ENCODE data around the gene KCNS3. TPM values are rescaled to one million over a fixed set of nuclear protein-coding genes. Genes with fewer than 3 reads are reported as not detected.
A peak's percentile ranks its signal among the peaks of the same experiment; 100 is the strongest.

KCNS3 gene
- total RNA-seq, 1 experiment from 2014 or later: 28.8 TPM

GRCh38 chr2:17935242-17935885, 56.9 kb downstream of the KCNS3 start:
- intact Hi-C loops (cut with micrococcal nuclease; ENCODE audit: unreplicated experiment): no loop called here
- POLR2A ChIA-PET (ENCODE audit: unreplicated experiment): no interaction called here

GRCh38 chr2:17936599-17936998, 58.1 kb downstream of the KCNS3 start:
- DNase-seq: no peak
- no peak overlapping the region for H3K4me3 ChIP-seq
- H3K4me1 ChIP-seq (replicated peaks; ENCODE audit: insufficient read depth): peaks cover 4% of the 10 kb centered on the region; the same call in 1 of the 2 replicates
- H3K36me3 ChIP-seq (ENCODE audit: low read depth): no peaks in the 10 kb centered on the region
- TF ChIP-seq EZH2 (IDR thresholded peaks at IDR 0.05; ENCODE audit: low read depth): no peak
- no peak for TF ChIP-seq CTCF (conservative IDR thresholded peaks at IDR 0.05)
- no peaks in the 10 kb centered on the region for H3K27me3 ChIP-seq (ENCODE audit: insufficient read depth, low read depth)
- no peak overlapping the region for H3K27ac ChIP-seq
- POLR2A ChIA-PET (ENCODE audit: unreplicated experiment): no interaction called here
- no peak overlapping the region for H2AFZ ChIP-seq
- CTCF ChIA-PET: no interaction called here
- no peaks in the 10 kb centered on the region for H3K79me2 ChIP-seq (ENCODE audit: low read depth)
- intact Hi-C loops (cut with micrococcal nuclease; ENCODE audit: unreplicated experiment): no loop called here
- no peaks in the 10 kb centered on the region for H3K9me3 ChIP-seq (ENCODE audit: insufficient read depth, low read depth)
- BruUV-seq (replicated peaks): no TSS peak
- H3K4me2 ChIP-seq: no peak overlapping the region
- H4K20me1 ChIP-seq (ENCODE audit: insufficient read depth): no peaks in the 10 kb centered on the region
- H3F3A ChIP-seq (ENCODE audit: insufficient read depth, low read depth): no peaks in the 10 kb centered on the region
- H3K9me2 ChIP-seq (ENCODE audit: insufficient read depth): no peaks in the 10 kb centered on the region

More at GRCh38 chr2:17935242-17935885, 56.9 kb downstream of the KCNS3 start:
- Histone ChIP-seq H3K36me3 (ENCODE audit: low read depth) (no peaks in the 10 kb centered on the region), H3K27me3 (ENCODE audit: insufficient read depth, low read depth) (no peaks in the 10 kb centered on the region), H3K4me1 (replicated peaks; ENCODE audit: insufficient read depth) (peaks cover 4% of the 10 kb centered on the region; the same call in 1 of the 2 replicates), H3K9me2 (ENCODE audit: insufficient read depth) (no peaks in the 10 kb centered on the region), H3K27ac (no peak overlapping the region), H2AFZ (no peak overlapping the region), H3K9me3 (ENCODE audit: insufficient read depth, low read depth) (no peaks in the 10 kb centered on the region), H3K79me2 (ENCODE audit: low read depth) (no peaks in the 10 kb centered on the region), H3K4me2 (0 out of 2 replicates have a peak overlapping the region, but pooled peaks have one; percentile 4), H3K4me3 (no peak overlapping the region), H4K20me1 (ENCODE audit: insufficient read depth) (no peaks in the 10 kb centered on the region), H3F3A (ENCODE audit: insufficient read depth, low read depth) (no peaks in the 10 kb centered on the region)
- no peak for DNase-seq
- BruUV-seq (replicated peaks): no TSS peak
- no peak for TF ChIP-seq EZH2 (IDR thresholded peaks at IDR 0.05; ENCODE audit: low read depth)
- no peak for TF ChIP-seq CTCF (conservative IDR thresholded peaks at IDR 0.05)
- CTCF ChIA-PET: no interaction called here

DNA sequence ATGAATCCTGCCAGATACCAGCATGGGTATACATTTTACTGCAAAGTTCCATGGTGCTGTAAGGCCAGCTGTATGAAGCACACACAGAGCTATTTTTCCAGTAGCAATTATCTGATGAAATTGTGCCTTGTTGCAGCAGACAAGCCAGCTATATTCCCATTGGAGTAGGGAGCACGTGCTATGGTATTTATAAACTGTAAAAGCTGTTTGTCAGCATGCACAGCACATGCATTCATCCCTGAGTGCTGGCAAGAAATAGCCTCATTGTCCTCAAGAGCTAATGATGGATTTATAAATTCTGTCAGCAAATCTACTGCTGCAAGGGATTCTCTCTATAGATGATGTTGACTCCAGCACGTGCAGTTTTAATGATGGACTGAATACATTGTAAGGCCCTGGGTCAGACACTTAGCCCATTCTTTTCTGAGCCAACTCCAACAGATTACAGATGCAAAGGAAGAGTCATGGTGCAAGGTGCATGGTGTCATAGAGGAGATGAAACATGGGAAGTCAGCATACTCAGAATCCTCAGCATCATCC, 61.7 kb downstream of the KCNS3 start:
- TF ChIP-seq EZH2 (IDR thresholded peaks at IDR 0.05; ENCODE audit: low read depth): no peak

More for the DNA sequence above, 61.7 kb downstream of the KCNS3 start:
- intact Hi-C loops (cut with micrococcal nuclease; ENCODE audit: unreplicated experiment): no loop called here
- ChIA-PET CTCF (no interaction called here), POLR2A (ENCODE audit: unreplicated experiment) (no interaction called here)
- Histone ChIP-seq H4K20me1 (ENCODE audit: insufficient read depth) (no peaks in the 10 kb centered on the region), H3F3A (ENCODE audit: insufficient read depth, low read depth) (no peaks in the 10 kb centered on the region), H3K4me2 (no peak overlapping the region), H3K79me2 (ENCODE audit: low read depth) (no peaks in the 10 kb centered on the region), H3K27me3 (ENCODE audit: insufficient read depth, low read depth) (no peaks in the 10 kb centered on the region), H3K27ac (no peak overlapping the region), H3K36me3 (ENCODE audit: low read depth) (no peaks in the 10 kb centered on the region), H2AFZ (no peak overlapping the region), H3K9me3 (ENCODE audit: insufficient read depth, low read depth) (no peaks in the 10 kb centered on the region; the same call in 1 of the 2 replicates), H3K4me1 (replicated peaks; ENCODE audit: insufficient read depth) (peaks cover 4% of the 10 kb centered on the region; the same call in 1 of the 2 replicates), H3K9me2 (ENCODE audit: insufficient read depth) (no peaks in the 10 kb centered on the region), H3K4me3 (no peak overlapping the region)
- no peak for DNase-seq
- BruUV-seq (replicated peaks): no TSS peak

All from PC-9 (cell line).